Adrenal gland (tissue), 12 donors: ENCODE results near the gene EXTL2. TPM values are rescaled to one million over a fixed set of nuclear protein-coding genes. Genes with fewer than 3 reads are reported as not detected.
"Not testable (repeated sequence)": the region's sequence is repeated elsewhere in the genome, so short reads cannot be mapped to it uniquely, and the experiment has no call there.

ENCODE experiments used
- DNase-seq, 7 donors: peaks; one replicate each; pipeline ENCODE4 v3.0.0-alpha.2; 2019 to 2020
- H3K27ac ChIP-seq, 5 donors: fragments of 200-600 bp; sonication (generic) in 4 of 5; 1 replicate in 3 of 5; 2 replicates in 2 of 5; pipeline versions ENCODE4 v1.5.1 to v1.8.0; 2016 to 2020; ENCODE audit warnings: mild to moderate bottlenecking in 1 of 5
- H3K27me3 ChIP-seq: fragments of 200-600 bp; 2 replicates; pipeline ENCODE4 v1.8.0; 2021
- H3K36me3 ChIP-seq, 2 donors: fragments of 200-600 bp; replicated peaks in 1 of 2; 1 replicate in 1 of 2; 2 replicates in 1 of 2; pipeline versions ENCODE4 v1.5.1 to v1.8.0; 2018 to 2022
- H3K4me1 ChIP-seq, 2 donors: fragments of 200-600 bp; replicated peaks in 1 of 2; 1 replicate in 1 of 2; 2 replicates in 1 of 2; pipeline versions ENCODE4 v1.5.1 to v1.8.0; 2018 to 2021
- H3K4me3 ChIP-seq, 4 donors: fragments of 200-600 bp; sonication (generic) in 3 of 4; one replicate each; pipeline ENCODE4 v1.5.1; 2016 to 2018
- H3K9me3 ChIP-seq, 3 donors: fragments of 200-600 bp; sonication (generic) in 1 of 3; replicated peaks in 1 of 3; 1 replicate in 2 of 3; 2 replicates in 1 of 3; pipeline versions ENCODE4 v1.5.1 to v1.8.0; 2016 to 2021
- POLR2A ChIP-seq, 2 donors: fragments of 450-650 bp; IDR thresholded peaks; one replicate each; pipeline ENCODE4 v1.6.1; 2017; ENCODE audit warnings: antibody characterized with exemption in 2 of 2, mild to moderate bottlenecking in 2 of 2, moderate library complexity in 1 of 2
- WGBS, 4 donors: extraction: QIAGEN DNeasy Blood & Tissue Kit in 2 of 4; methylation state at CpG; one replicate each; pipeline versions ENCODE4 v1.1.5 to v1.1.7; 2013 to 2017; 5-methylcytosine and 5-hydroxymethylcytosine counted together
- intact Hi-C, 2 donors: fragments of 100-400 bp; cut with DNase I; formaldehyde crosslinking; loops; one replicate each; pipeline versions ENCODE4 v1.14.1 to v1.15.0; 2022 to 2023
- polyA plus RNA-seq, 3 donors: library from polyadenylated mRNA; stranded (reverse); fragments of 200-250 nt in 2 of 3; fragments of 350-450 nt in 1 of 3; fragmentation: Illumina TruSeq in 1 of 3; extraction: RNeasy Lipid Tissue Mini Kit (QIAGEN cat#74804) in 1 of 3; gene quantifications; one replicate each; pipeline ENCODE4 v1.2.3, GENCODE V29; 2013 to 2014
- total RNA-seq, 9 donors: library from RNA; depleted of rRNA in 4 of 9; stranded (reverse); fragments of >200 nt in 4 of 9; fragments of 120-200 nt in 1 of 9; fragmentation: NEBNext Ultra II Directional in 1 of 9; extraction: Animal tissue kit (Norgen Biotek cat#: 25700) in 1 of 9; gene quantifications; one replicate each; pipeline versions ENCODE4 v1.1.0 to v1.2.4, GENCODE V29; 2013 to 2023
- TF ChIP-seq, protein P1 (sequence below), 6 experiments: fragments of 450-650 bp in 4 of 6; fragments of 200-600 bp in 2 of 6; sonication (generic) in 1 of 6; IDR thresholded peaks; 1 replicate in 5 of 6; 2 replicates in 1 of 6; pipeline versions ENCODE4 v1.5.1 to v1.8.0; 2016 to 2021; ENCODE audit warnings: antibody characterized with exemption in 6 of 6, mild to moderate bottlenecking in 2 of 6, moderate library complexity in 1 of 6
- donor health status: healthy with polysubstance abuse.
- donor health status: Bipolar disorder and iron deficiency.
- donor health status: DM: yes; HTN: yes; CAD: no.
- donor health status: DM: no; HTN: no; CAD: no.
- donor health status: DM: no; HTN: no; CAD: no.
- donor health status: DM: yes; HTN: yes; CAD: no.

The EXTL2 gene
- total and polyA plus RNA-seq, 12 donors, result 15.4 to 98.9 (median 31.6) TPM

DNA sequence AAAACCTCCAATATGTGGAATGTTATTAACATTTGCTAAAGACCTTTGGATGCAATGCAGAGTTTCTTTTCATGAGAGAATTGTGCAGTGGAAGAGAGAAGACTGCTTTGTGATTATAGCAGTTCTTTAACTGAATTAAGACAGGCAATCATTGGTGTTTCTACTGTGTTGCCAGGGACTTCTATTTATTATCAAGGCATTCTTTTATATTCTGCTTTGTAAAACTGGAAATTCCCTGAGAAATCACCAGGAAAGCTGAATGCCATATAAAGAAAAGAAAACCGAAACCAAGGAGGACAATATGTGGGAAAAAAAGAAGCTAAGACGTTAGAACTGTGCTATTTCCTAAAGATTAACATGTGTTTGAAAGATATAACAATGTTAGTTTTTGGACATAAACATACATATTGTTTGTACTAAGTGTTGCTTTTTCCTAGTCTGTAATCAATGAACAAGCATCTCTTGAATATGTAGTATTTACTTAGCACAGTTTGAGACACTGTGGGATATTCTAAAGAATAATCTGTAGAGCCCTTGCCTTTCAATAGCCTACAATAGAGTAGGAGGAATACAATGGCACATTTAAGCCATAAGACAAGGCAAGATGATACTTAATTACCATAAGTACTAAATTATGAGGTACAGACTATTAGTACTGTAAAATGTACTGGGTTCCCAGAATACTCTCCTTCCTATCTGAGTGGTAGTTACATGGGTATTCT lies 47.1 kb downstream of the EXTL2 start:
- TF ChIP-seq, protein P1, sequence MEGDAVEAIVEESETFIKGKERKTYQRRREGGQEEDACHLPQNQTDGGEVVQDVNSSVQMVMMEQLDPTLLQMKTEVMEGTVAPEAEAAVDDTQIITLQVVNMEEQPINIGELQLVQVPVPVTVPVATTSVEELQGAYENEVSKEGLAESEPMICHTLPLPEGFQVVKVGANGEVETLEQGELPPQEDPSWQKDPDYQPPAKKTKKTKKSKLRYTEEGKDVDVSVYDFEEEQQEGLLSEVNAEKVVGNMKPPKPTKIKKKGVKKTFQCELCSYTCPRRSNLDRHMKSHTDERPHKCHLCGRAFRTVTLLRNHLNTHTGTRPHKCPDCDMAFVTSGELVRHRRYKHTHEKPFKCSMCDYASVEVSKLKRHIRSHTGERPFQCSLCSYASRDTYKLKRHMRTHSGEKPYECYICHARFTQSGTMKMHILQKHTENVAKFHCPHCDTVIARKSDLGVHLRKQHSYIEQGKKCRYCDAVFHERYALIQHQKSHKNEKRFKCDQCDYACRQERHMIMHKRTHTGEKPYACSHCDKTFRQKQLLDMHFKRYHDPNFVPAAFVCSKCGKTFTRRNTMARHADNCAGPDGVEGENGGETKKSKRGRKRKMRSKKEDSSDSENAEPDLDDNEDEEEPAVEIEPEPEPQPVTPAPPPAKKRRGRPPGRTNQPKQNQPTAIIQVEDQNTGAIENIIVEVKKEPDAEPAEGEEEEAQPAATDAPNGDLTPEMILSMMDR (IDR thresholded peaks at IDR 0.05), result no peak
- no peak for TF ChIP-seq POLR2A (IDR thresholded peaks at IDR 0.05)

DNA sequence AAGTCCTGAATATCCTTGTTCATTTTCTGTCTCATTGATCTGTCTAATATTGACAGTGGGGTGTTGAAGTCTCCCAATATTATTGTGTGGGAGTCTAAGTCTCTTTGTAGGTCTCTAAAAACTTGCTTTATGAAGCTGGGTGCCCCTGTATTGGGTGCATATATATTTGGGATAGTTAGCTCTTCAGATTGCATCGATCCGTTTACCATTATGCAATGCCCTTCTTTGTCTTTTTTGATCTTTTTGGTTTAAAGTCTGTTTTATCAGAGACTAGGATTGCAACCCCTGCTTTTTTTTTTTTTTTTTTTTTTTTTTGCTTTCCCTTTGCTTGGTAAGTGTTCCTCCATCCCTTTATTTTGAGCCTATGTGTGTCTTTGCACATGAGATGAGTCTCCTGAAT lies 51.5 kb downstream of the EXTL2 start:
- H3K36me3 ChIP-seq, H3K4me3 ChIP-seq, H3K27me3 ChIP-seq, H3K9me3 ChIP-seq, H3K27ac ChIP-seq, H3K4me1 ChIP-seq, DNase-seq, intact Hi-C loops: not testable (repeated sequence)
- WGBS, 4 donors, result 92 to 100% (median 95%) methylated on average over 2 of the region's 2 CpGs

More for the DNA sequence above, 47.1 kb downstream of the EXTL2 start:
- Histone ChIP-seq H3K4me3 (peak overlapping the region in 2 of 4 donors; percentile 10 to 35), H3K4me1 (no peaks in the 10 kb centered on the region), H3K36me3 (no peaks in the 10 kb centered on the region), H3K27ac (no peak overlapping the region), H3K27me3 (no peaks in the 10 kb centered on the region), H3K9me3 (no peaks in the 10 kb centered on the region)
- WGBS, 4 donors, result 9 to 29% (median 18%) methylated on average over 2 of the region's 2 CpGs
- intact Hi-C loops, result no loop called here
- DNase-seq, result no peak

DNA sequence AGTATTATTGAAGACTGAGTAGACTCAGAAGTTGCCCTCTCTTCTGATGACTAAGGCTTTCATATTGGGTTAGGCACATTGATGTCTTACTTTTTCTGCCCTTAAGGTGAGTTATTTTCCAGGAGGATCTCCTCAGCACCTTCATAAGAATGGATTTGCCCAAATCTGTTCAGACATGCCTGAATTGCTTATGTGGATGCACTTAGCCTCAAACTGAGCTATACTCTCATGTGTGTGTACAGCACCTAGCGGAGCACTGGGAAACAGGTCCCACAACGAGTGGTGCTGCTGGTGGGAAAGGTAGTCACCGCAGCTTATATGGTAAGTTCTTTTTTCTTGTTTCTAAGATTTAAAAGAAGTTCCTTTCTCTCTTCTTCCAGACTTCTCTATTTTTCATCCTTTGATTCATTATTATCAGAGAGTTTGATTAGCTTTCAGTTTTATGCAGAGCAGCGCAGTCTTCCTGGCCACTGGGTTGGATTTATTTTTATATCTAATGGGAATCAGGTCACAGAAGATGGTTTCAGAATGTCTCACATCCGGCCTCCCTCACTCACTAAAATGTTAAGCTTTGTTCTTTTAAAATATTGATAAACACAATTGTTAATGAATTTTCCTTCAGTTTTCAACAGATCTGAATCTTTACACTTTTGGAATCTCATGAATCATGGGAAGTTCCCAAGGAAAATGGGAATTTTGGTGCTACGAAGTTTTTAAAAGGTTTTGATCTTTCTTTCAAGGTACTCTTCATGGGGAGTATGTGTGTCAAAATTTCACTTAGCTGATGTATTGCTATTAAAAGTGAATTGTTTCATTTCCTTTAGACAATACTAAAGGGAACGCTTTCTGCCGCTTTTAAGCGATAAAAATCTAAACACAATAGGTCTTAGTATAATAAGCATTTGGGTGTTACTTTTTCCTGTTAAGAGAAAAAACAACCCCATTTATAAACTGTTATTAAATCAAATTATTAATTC lies 58.5 kb downstream of the EXTL2 start:
- Histone ChIP-seq H3K9me3 (no peaks in the 10 kb centered on the region), H3K4me1 (peaks cover 0 to 4% of the 10 kb centered on the region in 2 donors), H3K27me3 (no peaks in the 10 kb centered on the region), H3K27ac (no peak overlapping the region), H3K4me3 (no peak overlapping the region), H3K36me3 (no peaks in the 10 kb centered on the region)
- 77 to 87% (median 84%) methylated on average over 9 of the region's 9 CpGs for WGBS, 4 donors
- TF ChIP-seq POLR2A (IDR thresholded peaks at IDR 0.05), result no peak
- TF ChIP-seq, protein P1 (IDR thresholded peaks at IDR 0.05), result no peak
- no peak for DNase-seq
- intact Hi-C loops, result no loop called here

DNA sequence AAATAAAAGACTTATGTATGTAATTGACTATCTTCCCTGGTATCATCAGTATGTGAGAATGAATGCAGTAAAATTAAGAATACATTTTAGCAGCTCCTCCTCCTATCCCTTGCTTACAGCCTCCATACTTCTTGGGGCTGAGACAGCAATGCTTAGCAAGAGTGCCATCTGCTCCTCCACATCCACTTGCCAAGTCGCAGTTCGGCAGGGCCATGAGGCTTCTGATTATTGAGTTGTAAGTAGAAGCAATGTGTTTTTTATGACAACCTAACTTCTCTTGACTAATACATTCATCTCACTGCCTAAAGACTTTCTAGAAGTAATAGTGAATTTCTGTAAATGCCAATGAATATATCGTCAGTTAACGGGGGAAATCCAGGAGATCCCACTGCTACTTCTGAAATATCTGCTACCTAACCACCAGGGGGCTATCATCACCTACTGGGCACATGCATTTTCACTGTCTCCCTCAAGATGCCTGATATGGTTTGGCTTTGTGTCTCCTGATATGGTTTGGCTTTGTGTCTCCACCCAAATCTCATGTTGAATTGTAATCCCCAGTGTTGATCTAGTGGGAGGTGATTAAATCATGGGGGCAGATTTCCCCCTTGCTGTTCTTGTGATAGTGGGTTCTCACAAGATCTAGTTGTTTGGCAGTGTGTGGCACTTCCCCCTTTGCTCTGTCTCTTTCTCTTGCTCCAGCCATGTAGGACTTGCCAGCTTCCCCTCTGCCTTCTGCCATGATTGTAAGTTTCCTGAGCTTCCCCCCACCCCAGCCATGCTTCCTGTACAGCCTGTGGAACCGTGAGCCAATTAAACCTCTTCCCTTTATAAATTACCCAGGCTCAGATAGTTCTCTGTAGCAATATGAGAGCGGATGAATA lies 59.6 kb downstream of the EXTL2 start:
- no peaks in the 10 kb centered on the region for H3K9me3 ChIP-seq

More for the DNA sequence above, 59.6 kb downstream of the EXTL2 start:
- 82 to 89% (median 88%) methylated on average over 6 of the region's 6 CpGs for WGBS, 4 donors
- Histone ChIP-seq H3K4me3 (no peak overlapping the region), H3K4me1 (peaks cover 0 to 4% of the 10 kb centered on the region in 2 donors), H3K36me3 (no peaks in the 10 kb centered on the region), H3K27ac (no peak overlapping the region), H3K27me3 (no peaks in the 10 kb centered on the region)
- intact Hi-C loops, result no loop called here
- no peak for DNase-seq
- TF ChIP-seq, protein P1 (IDR thresholded peaks at IDR 0.05), result peak in 3 of 6 experiments; percentile 10 to 21 (median 16)
- TF ChIP-seq POLR2A (IDR thresholded peaks at IDR 0.05), result no peak
